GM21737 (cell line): ENCODE measurements around the gene GRAMD2A.
"Not testable (repeated sequence)": the region's sequence is repeated elsewhere in the genome, so short reads cannot be mapped to it uniquely, and the experiment has no call there.

Experiments used
- ATAC-seq: cut with Tn5 transposase; IDR thresholded peaks from one replicate; pipeline ENCODE4 v1.9.1; 2021; ENCODE audit warnings: mild to moderate bottlenecking, moderate library complexity; ENCODE audit not compliant: unreplicated experiment

The GRAMD2A gene

GRCh38 chr15:72189250-72189902 lies 8.2 kb downstream of the GRAMD2A start:
- ATAC-seq: no peak

- ATAC-seq: no peak
Measured at GRCh38 chr15:72184165-72184811, 13.3 kb downstream of the GRAMD2A start.

- no peak for ATAC-seq
Measured at GRCh38 chr15:72183781-72184164, 13.8 kb downstream of the GRAMD2A start.

GRCh38 chr15:72182673-72183072 lies 14.9 kb downstream of the GRAMD2A start:
- no peak for ATAC-seq

GRCh38 chr15:72182244-72182643 lies 15.3 kb downstream of the GRAMD2A start:
- ATAC-seq: no peak

- no peak for ATAC-seq
Measured at GRCh38 chr15:72180761-72181324, 16.7 kb downstream of the GRAMD2A start.

- no peak for ATAC-seq
Measured at GRCh38 chr15:72179950-72180581, 17.5 kb downstream of the GRAMD2A start.

GRCh38 chr15:72178976-72179585 lies 18.5 kb downstream of the GRAMD2A start:
- no peak for ATAC-seq

GRCh38 chr15:72176743-72177142 lies 20.8 kb downstream of the GRAMD2A start:
- ATAC-seq: no peak

GRCh38 chr15:72176159-72176558 lies 21.4 kb downstream of the GRAMD2A start:
- no peak for ATAC-seq

GRCh38 chr15:72175186-72176044 lies 22.2 kb downstream of the GRAMD2A start:
- ATAC-seq: no peak

- no peak for ATAC-seq
Measured at GRCh38 chr15:72174551-72175165, 22.9 kb downstream of the GRAMD2A start.

GRCh38 chr15:72173864-72174550 lies 23.6 kb downstream of the GRAMD2A start:
- ATAC-seq: no peak

- ATAC-seq: no peak
Measured at GRCh38 chr15:72173401-72173800, 24.2 kb downstream of the GRAMD2A start.

GRCh38 chr15:72172796-72173195 lies 24.8 kb downstream of the GRAMD2A start:
- ATAC-seq: no peak

- not testable (repeated sequence) for ATAC-seq
Measured at GRCh38 chr15:72171978-72172377, 25.6 kb downstream of the GRAMD2A start.

GRCh38 chr15:72170691-72171090 lies 26.9 kb downstream of the GRAMD2A start:
- ATAC-seq: no peak

GRCh38 chr15:72169921-72170611 lies 27.5 kb downstream of the GRAMD2A start:
- ATAC-seq: no peak
